ENCODE measurements around the gene ABCA4. TPM values are rescaled to one million over a fixed set of nuclear protein-coding genes. Genes with fewer than 3 reads are reported as not detected.
"Not testable (repeated sequence)": the region's sequence is repeated elsewhere in the genome, so short reads cannot be mapped to it uniquely, and the experiment has no call there.

ABCA4 gene
- polyA plus RNA-seq, 1 donor = 0.59 TPM

DNA sequence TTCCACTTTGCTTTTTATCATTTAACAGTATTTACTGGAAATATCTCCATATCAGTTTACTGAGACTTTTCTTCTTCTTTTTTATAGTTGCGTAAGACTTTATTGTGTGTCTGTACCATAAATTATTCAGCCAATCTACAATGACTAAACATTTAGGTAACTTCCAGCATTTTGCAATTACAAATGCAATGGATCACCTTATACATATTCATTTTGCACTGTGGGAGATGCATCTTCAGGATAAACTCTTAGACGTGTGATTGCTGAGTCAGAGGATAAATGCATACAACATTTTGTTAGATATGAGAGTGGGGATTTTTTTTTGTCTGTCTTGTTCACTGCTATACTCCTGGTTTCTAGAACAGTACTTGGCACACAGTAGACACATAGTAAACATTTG, 116.0 kb downstream of the ABCA4 start:
- DNase-seq (ENCODE audit: low read depth) = no peak

- no peak for DNase-seq (ENCODE audit: low read depth)
Observed at GRCh38 chr1:94002046-94002787, 118.7 kb downstream of the ABCA4 start.

DNA sequence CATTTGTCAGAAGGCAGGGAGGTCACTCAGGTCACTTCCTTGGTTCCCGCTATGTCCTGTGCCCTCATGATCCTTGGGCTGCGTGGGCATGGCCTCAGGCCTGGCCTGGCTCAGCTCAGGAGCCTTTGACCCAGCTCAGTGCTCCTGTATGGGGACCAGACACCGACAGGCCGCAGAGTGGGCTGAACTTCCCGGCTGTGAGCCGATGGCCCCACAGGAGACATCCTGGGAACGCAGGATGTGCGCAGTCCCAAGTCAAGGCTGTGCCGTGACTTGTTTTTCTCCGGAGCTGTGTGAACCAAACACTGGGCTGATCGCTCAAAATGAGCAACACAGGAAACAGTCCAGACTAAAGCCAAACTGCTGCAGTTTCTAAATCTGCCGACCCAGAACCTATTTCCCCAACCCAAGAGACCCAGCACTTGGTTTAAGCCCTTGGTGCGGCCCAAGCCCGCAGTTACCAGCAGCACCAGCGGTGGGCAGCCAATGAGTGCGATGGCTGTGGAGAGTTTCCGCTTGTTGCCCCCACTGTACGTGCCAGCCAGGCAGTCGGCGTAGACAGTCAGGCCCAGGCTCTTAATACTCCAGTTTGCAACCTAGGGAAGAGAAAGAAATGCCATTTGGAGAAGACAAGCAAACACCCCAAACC, 119.4 kb downstream of the ABCA4 start:
- no peak for DNase-seq (ENCODE audit: low read depth)

- no peak for DNase-seq (ENCODE audit: low read depth)
Observed at GRCh38 chr1:94000510-94001282, 120.3 kb downstream of the ABCA4 start.

- DNase-seq (ENCODE audit: low read depth) = no peak
Observed at GRCh38 chr1:93999840-94000415, 121.0 kb downstream of the ABCA4 start.

- not testable (repeated sequence) for DNase-seq (ENCODE audit: low read depth)
Observed at GRCh38 chr1:93998532-93998931, 122.4 kb downstream of the ABCA4 start.

DNA sequence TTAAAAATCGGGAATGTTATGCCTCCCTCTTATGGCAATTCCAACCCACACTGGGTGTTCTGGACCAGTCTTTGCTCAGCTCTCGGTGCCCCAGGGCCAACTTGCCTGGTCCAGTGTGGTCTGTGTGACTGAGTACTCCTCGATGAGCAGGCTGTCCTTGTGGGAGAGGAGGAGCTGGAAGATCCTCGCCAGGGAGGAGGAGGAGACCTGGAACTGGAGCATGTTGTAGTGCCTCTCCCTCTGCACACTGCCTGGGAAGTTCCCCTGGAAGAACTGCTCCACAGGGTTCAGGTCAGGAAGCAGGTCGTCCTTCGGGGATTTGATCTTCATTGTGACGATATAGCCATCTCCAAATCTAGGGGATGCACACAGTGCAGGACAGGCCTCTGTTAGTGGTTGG, 123.2 kb downstream of the ABCA4 start:
- no peak for DNase-seq (ENCODE audit: low read depth)

DNA sequence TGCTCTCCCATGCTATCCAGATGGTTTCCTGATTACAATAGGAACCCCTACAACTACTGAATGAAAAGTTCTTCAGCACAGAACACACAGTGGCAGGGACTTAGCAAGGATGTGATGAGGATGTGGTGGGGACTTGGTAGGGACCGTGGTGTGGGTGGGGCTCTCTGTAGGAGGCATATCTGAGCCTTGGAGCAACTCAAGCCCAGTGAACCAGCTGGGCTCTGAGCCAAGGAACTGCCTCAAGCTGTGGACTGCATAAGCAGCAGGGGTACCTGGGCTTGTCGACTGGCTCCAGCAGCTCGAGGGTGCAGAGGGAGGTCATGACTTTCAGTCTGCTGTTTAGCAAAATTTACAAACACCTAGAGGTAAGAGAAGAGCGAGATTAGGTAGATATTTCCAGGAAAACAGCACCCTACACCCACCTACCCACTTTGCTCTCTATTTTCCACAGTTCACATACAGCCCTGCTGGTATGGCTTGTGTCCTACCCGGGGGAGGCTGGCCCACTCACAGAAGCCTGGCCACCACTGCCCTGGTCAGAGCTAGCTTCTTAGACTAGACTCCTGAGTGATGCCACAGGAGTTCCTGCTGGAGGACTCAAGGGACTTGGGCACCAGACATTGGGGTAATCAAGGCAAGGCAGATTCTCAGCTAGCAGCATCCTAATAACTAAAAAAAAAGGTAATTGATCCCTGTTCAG, 125.0 kb downstream of the ABCA4 start:
- DNase-seq (ENCODE audit: low read depth) = no peak

DNA sequence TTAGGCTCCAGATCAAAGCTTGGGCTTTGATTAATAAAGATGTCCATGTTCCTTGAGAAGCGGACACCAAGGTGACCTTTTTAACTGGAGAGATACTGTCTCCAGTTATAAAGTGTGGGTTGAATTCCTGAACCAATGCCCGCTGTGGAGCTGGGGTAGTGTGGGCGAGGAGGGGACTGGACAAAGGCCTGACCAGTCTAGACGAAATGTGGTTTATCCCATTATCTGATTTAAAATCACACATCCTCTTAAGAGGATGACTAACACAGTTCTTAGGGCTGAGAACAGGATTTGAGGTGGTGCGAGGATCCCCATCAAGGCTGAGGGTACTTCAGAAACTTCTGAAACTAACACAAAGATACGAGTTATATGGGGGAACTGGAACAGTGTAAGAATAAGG, 127.2 kb downstream of the ABCA4 start:
- DNase-seq (ENCODE audit: low read depth) = no peak

- no peak for DNase-seq (ENCODE audit: low read depth)
Observed at GRCh38 chr1:93992954-93993353, 128.0 kb downstream of the ABCA4 start.

- DNase-seq (ENCODE audit: low read depth) = no peak
Observed at GRCh38 chr1:93992190-93992589, 128.8 kb downstream of the ABCA4 start.

DNA sequence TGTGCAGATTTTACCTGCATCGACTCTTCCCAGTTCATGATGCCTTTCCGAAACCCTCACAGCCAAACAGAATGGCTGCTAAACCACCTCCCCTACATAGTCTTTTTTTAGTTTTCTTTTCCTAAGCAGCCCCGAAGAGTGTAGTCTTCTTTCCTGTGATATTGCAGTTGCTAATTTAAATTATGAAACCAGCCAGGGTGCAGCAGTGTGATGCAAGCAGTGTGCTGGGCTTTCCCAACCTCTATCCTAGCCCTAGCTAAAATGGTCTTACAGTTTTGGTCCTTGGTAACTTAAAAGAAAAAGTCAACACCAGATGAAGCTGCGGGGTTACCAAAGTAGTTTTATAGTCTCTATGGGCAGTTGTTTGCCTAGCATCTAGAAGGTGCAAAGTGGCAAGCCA, 129.7 kb downstream of the ABCA4 start:
- DNase-seq (ENCODE audit: low read depth) = no peak

DNA sequence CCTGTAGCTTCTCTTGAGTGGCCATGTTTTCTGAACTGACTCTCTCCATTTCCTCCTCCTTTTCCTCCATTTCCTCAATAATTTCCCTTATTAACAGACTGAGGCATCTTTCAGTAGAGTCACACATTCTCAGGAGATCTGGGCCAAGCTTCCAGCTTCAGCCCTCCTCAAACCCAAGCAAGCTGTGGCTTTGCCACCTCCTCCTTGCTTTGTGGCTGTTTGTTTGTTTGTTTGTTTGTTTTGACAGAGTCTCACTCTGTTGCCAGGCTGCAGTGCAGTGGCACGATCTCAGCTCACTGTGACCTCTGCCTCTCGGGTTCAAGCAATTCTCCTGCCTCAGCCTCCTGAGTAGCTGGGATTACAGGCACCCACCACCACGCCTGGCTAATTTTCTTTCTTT, 130.5 kb downstream of the ABCA4 start:
- not testable (repeated sequence) for DNase-seq (ENCODE audit: low read depth)

- DNase-seq (ENCODE audit: low read depth) = no peak
Observed at GRCh38 chr1:93990010-93990409, 130.9 kb downstream of the ABCA4 start.

DNA sequence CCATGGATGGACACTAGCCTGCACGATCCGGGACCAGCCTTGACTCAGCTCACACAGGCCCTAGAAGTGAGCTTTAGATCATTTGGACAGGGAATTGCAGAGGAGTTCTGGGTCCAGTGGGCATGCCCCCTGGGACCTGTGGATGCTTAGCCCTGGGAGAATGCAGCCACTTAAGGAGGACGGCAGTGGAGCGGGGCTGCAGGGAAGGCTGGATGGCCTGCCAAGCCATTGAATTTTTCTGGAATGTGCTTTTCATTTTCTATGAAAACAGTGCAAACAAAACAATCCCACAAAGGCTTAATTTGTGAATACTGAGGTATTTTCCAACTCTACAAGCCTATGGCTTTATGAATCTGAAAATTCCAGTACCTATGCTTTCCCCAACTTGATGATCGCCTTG, 131.3 kb downstream of the ABCA4 start:
- no peak for DNase-seq (ENCODE audit: low read depth)

DNA sequence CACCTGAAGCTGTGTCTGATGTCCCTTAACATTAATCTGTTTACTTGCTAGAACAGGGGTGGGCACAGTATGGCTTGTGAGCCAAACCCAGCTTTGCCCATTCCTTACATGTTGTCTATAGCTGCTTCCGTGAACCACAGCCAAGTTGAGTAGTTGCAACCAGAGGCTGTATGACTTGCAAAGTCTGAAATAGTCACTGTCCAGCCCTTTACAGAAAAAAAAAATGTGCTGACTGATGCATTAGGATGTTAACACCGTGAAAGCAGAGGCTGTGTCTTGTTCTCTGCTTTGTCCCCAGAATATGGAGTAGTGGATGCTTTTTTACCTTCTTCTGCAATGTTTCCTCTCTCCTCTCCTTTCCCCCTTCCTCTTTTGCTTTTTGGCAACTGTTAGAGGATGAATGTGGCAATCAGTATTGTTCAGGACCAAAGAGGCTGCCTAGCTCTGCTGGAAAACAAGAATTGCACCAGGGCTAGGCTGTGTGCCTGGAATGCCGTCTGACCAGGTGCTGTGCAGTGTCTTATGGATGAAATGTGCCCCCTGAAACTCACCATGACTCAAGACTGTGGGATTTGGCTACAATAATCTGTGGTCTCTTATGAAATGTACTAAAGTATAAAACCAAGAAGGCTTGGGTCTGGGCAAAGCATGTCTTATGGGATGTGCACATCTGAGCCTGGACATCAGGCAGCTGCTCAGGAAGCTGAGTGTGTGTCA, 132.2 kb downstream of the ABCA4 start:
- DNase-seq (ENCODE audit: low read depth) = no peak

DNA sequence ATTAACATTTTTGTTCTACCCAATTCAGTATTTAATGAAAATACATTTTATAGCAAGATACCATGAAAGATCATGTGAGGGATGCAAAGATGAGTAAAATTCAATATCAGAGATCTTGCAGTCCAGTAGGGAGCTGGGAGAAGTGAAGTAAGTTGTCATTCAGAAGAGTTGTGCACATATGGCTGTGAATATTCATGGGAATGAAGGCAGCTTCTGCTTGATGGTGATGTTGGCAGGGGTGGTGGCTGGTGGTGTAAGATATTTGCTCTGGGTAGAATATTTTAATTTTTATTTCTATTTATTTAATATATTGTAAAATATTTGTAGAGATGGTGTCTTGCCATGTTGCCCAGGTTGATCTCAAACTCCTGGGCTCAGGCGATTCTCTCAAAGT, 139.7 kb downstream of the ABCA4 start:
- no peak for DNase-seq (ENCODE audit: low read depth)

DNA sequence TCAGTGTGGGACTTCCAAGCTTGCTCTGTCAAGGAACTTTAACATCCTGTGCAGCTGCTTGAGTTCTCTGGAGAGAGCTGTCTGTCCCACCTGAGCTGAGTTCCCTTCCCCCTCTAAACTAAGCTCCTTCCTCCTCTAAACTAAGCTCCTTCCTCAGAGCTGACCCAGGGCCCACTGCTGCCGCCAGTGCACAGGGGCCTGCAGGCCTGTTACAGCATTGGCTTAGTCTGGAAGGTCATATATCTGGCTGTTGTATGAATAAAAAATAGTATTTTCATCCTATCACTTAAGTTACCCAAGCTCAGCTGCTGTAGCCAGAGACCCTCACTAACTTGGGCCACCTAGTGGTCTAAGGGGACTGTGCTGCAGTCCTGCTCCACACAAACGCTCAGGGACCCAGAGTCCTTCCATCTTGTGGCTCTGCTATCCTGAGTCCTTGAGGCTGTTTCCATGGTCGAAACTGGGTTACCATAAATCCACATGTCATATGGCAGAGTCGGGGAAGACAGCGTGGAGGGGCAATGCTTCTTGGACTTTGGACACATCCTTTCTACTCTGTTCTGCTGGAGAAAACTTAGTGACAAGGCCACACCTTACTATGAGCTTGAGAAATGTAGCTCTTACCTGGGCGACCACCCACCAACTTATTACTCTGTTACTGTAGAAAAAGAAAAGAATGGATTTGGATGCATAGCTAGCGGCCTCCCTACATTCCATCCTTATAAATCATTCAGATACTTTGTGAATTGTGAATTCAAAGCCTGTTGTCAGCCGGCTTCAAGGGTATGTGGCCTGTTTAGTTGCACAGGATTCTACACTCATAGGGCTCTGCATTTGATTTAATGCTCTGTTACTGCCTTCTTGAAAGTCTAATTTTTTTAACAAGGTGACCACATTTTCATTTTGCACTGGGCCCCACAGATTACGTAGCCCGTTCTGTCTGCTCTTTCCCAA, 140.4 kb downstream of the ABCA4 start:
- DNase-seq (ENCODE audit: low read depth) = no peak

GRCh38 chr1:93979718-93980319, 141.1 kb downstream of the ABCA4 start:
- peak; percentile 70 for DNase-seq (ENCODE audit: low read depth)

Data from forelimb muscle (tissue), 1 donor.